OCI-LY1 (cell line): Measurements from ENCODE around the gene USP10.

Source experiments
- H2AFZ ChIP-seq: fragments of 200-600 bp; sonication (generic), shearing (Covaris generic); 2 replicates; pipeline ENCODE4 v1.6.0; 2014; ENCODE audit warnings: antibody characterized with exemption, mild to moderate bottlenecking, low read length
- H3F3A ChIP-seq: fragments of 200-600 bp; sonication (generic), shearing (Covaris generic); 2 replicates; pipeline ENCODE4 v1.6.0; 2014; ENCODE audit warnings: mild to moderate bottlenecking, antibody characterized with exemption, low read length, moderate library complexity; ENCODE audit not compliant: insufficient read depth
- H3K27ac ChIP-seq: fragments of 200-600 bp; sonication (generic); 2 replicates; pipeline ENCODE4 v1.5.1; 2014; ENCODE audit warnings: low read length, mixed run types, mild to moderate bottlenecking, low read depth; ENCODE audit not compliant: poor library complexity, severe bottlenecking
- H3K27me3 ChIP-seq: fragments of 200-600 bp; sonication (generic); 2 replicates; pipeline ENCODE4 v1.6.0; 2014; ENCODE audit warnings: antibody characterized with exemption, mild to moderate bottlenecking, low read length, moderate library complexity; ENCODE audit not compliant: insufficient read depth
- H3K36me3 ChIP-seq: fragments of 200-600 bp; sonication (generic); 2 replicates; pipeline ENCODE4 v1.6.1; 2014; ENCODE audit warnings: mild to moderate bottlenecking, antibody characterized with exemption, low read length, moderate library complexity, mixed read lengths; ENCODE audit not compliant: insufficient read depth
- H3K4me1 ChIP-seq: fragments of 200-600 bp; sonication (generic); 2 replicates; pipeline ENCODE4 v1.5.1; 2014; ENCODE audit warnings: mild to moderate bottlenecking, low read length, moderate library complexity; ENCODE audit not compliant: insufficient read depth, severe bottlenecking
- H3K4me2 ChIP-seq: fragments of 200-600 bp; sonication (generic), shearing (Covaris generic); 2 replicates; pipeline ENCODE4 v1.6.1; 2014; ENCODE audit warnings: low read length
- H3K4me3 ChIP-seq: fragments of 200-600 bp; sonication (generic); 2 replicates; pipeline ENCODE4 v1.5.1; 2014; ENCODE audit warnings: low read length, low read depth, mild to moderate bottlenecking, mixed read lengths; ENCODE audit not compliant: poor library complexity, severe bottlenecking
- H3K79me2 ChIP-seq: fragments of 200-600 bp; shearing (Covaris generic); 2 replicates; pipeline ENCODE4 v1.6.1; 2016; ENCODE audit warnings: mixed run types, low read length, mixed read lengths; ENCODE audit not compliant: insufficient read depth
- H3K9ac ChIP-seq: fragments of 200-600 bp; sonication (generic), shearing (Covaris generic); 2 replicates; pipeline ENCODE4 v1.6.1; 2014; ENCODE audit warnings: mild to moderate bottlenecking, low read length, mixed read lengths
- H3K9me2 ChIP-seq: fragments of 200-600 bp; sonication (generic), shearing (Covaris generic); 2 replicates; pipeline ENCODE4 v1.6.1; 2014; ENCODE audit warnings: low read depth, mild to moderate bottlenecking, low read length, mixed read lengths
- H3K9me3 ChIP-seq: fragments of 200-600 bp; shearing (Covaris generic); 2 replicates; pipeline ENCODE4 v1.6.1; 2014; ENCODE audit warnings: low read length, mixed read lengths
- H4K20me1 ChIP-seq: fragments of 200-600 bp; sonication (generic), shearing (Covaris generic); 2 replicates; pipeline ENCODE4 v1.6.0; 2016; ENCODE audit warnings: mild to moderate bottlenecking, low read length; ENCODE audit not compliant: insufficient read depth
- CTCF ChIP-seq: fragments of 200-600 bp; sonication (generic), shearing (Covaris generic); IDR thresholded peaks from 2 replicates; pipeline ENCODE4 v1.5.1; 2017; ENCODE audit warnings: mild to moderate bottlenecking, antibody characterized with exemption, low read length, moderate library complexity, mixed read lengths
- EZH2 ChIP-seq: fragments of 200-600 bp; sonication (generic), shearing (Covaris generic); IDR thresholded peaks from 2 replicates; pipeline ENCODE4 v1.8.0; 2017; ENCODE audit warnings: borderline replicate concordance, mixed run types, mild to moderate bottlenecking, antibody characterized with exemption, low read length, moderate library complexity, mixed read lengths

USP10 gene

DNA sequence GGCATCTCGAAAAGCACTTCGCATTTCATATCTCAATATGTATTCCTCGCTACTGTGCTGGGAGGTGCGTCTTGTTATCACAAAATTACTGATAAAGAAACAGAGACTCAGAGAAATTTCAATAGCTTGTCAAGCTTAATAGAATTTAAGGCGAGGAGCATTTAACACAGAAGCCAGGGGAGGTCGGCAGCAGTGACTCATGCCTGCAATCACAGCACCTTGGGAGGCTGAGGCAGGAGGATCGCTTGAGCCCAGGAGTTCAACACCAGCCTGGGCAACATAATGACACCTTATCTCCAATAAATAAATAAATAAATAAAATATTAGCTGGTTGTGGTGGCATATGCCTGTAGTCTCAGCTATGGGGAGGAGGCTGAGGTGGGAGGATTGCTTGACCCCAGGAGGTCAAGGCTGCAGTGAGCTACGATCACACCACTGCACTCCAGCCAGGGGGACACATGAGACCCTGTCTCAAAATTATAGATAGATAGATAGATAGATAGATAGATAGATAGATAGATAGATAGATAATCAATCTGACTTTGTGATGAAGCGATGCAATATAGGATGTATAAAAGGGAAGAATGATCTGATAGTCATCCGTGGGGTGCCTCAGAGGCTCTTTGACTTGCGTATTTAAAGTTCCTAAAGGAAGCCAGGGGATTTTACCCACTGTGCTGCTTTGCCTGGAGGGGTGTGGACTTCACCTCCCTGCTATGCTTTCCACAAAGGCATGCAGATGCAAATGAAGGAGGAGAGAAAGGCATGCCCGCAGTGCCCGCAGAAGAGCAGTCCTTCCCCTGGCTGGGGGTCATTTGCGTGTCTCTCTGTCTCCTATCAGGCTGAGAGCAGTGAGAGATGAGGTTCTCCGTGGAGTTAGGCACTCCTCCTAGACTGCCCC is 15.9 kb upstream of the USP10 start:
- Histone ChIP-seq H3K27me3 (no peaks in the 10 kb centered on the region; the same call in 1 of the 2 replicates), H3K9ac (no peak overlapping the region), H3K9me2 (no peaks in the 10 kb centered on the region), H3K4me2 (no peak overlapping the region), H2AFZ (no peak overlapping the region), H3K36me3 (no peaks in the 10 kb centered on the region; the same call in 1 of the 2 replicates), H3K27ac (no peak overlapping the region), H3K79me2 (no peaks in the 10 kb centered on the region), H3K9me3 (0 out of 2 replicates have a peak, but pooled peaks cover 3% of the 10 kb centered on the region), H3K4me1 (peaks cover 4% of the 10 kb centered on the region), H3F3A (no peaks in the 10 kb centered on the region), H3K4me3 (no peak overlapping the region), H4K20me1 (no peaks in the 10 kb centered on the region)
- no peak for TF ChIP-seq EZH2
- no peak for TF ChIP-seq CTCF

GRCh38 chr16:84684592-84684965 is 15.2 kb upstream of the USP10 start:
- H4K20me1 ChIP-seq, result no peaks in the 10 kb centered on the region
- no peak overlapping the region for H3K27ac ChIP-seq
- no peaks in the 10 kb centered on the region for H3K79me2 ChIP-seq
- no peaks in the 10 kb centered on the region for H3F3A ChIP-seq
- H3K4me3 ChIP-seq, result no peak overlapping the region
- H3K4me1 ChIP-seq, result peaks cover 4% of the 10 kb centered on the region
- H3K9ac ChIP-seq, result no peak overlapping the region
- no peaks in the 10 kb centered on the region for H3K9me2 ChIP-seq
- TF ChIP-seq EZH2 (no peak), CTCF (no peak)
- no peaks in the 10 kb centered on the region; the same call in 1 of the 2 replicates for H3K36me3 ChIP-seq
- H3K27me3 ChIP-seq, result no peaks in the 10 kb centered on the region; the same call in 1 of the 2 replicates
- no peak overlapping the region for H3K4me2 ChIP-seq
- 0 out of 2 replicates have a peak, but pooled peaks cover 3% of the 10 kb centered on the region for H3K9me3 ChIP-seq
- H2AFZ ChIP-seq, result no peak overlapping the region

DNA sequence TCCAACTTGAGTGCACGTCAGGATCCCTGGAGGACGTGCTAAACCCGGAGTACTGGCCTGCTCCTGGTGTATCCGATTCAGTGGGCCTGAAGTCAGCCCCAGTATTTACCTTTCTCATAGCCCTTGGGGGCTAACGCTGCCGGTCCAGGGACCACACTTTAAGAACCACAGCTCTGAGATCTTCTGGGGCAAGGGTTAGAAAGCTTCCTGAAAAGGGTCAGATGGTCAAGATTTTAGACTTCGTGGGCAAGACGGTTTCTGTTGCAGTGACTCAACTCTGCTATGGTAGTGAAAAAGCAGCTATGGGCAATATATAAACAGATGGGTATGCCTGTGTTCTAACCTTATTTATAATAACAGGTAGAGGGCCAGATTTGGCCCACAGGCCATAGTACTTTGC is 14.6 kb upstream of the USP10 start:
- Histone ChIP-seq H3F3A (no peaks in the 10 kb centered on the region), H3K36me3 (no peaks in the 10 kb centered on the region; the same call in 1 of the 2 replicates), H3K4me2 (no peak overlapping the region), H4K20me1 (no peaks in the 10 kb centered on the region), H3K79me2 (no peaks in the 10 kb centered on the region), H3K4me3 (no peak overlapping the region), H3K27me3 (no peaks in the 10 kb centered on the region; the same call in 1 of the 2 replicates), H3K4me1 (peaks cover 4% of the 10 kb centered on the region), H3K9ac (no peak overlapping the region), H3K27ac (no peak overlapping the region), H3K9me2 (no peaks in the 10 kb centered on the region), H3K9me3 (0 out of 2 replicates have a peak, but pooled peaks cover 3% of the 10 kb centered on the region), H2AFZ (no peak overlapping the region)
- TF ChIP-seq EZH2, result no peak
- no peak for TF ChIP-seq CTCF
